ENCODE measurements around the gene RCAN2. TPM values are rescaled to one million over a fixed set of nuclear protein-coding genes. Genes with fewer than 3 reads are reported as not detected.

Gene RCAN2
- total and polyA plus RNA-seq, 2 donors (not counting 3 experiments of a cell fraction or from before 2014, with no cell fraction given), result 0.07 to 0.33 TPM

DNA sequence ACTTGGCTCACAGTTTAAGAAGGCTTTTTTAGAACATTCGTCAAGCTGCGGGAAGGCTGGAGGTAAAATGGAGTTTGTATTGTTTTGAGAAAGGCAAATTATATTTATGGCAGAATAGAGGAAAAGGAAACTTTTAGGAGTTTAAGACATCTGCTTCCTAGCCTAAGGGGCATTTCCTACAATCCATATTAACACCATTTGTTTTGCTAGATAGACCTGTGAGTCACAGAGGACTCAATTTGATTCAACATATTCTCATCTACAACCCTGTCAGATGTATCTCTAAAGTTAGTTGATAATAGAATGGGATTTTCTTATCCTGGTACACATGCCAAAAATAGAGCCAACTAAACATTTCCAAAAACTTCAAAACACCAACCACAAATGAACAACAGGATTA, 35.0 kb downstream of the RCAN2 start:
- Histone ChIP-seq H3K4me3 (replicated peaks in 1 of 3; ENCODE audit: insufficient read depth in 1 of 3, low read depth in 1 of 3, low read length in 3 of 3) (no peak overlapping the region), H3K4me1 (ENCODE audit: control insufficient read depth, extremely low read depth, insufficient read depth, low read length) (no peaks in the 10 kb centered on the region), H3K9ac (replicated peaks; ENCODE audit: extremely low read depth, insufficient read depth, low read length) (no peak overlapping the region), H3K27me3 (ENCODE audit: control insufficient read depth in 2 of 2, insufficient read depth in 2 of 2, low read length in 2 of 2) (no peaks in the 10 kb centered on the region), H3K4me2 (ENCODE audit: insufficient read depth, low read length) (no peak overlapping the region), H3K27ac (ENCODE audit: insufficient read depth, low read depth, low read length) (no peak overlapping the region), H3K9me3 (replicated peaks; ENCODE audit: control insufficient read depth, insufficient read depth, low read length) (no peaks in the 10 kb centered on the region), H4K20me1 (replicated peaks; ENCODE audit: control insufficient read depth, extremely low read depth, insufficient read depth, low read length) (no peaks in the 10 kb centered on the region), H3K79me2 (ENCODE audit: control insufficient read depth, insufficient read depth, low read length) (no peaks in the 10 kb centered on the region), H3K36me3 (ENCODE audit: control insufficient read depth in 2 of 2, extremely low read depth in 1 of 2, insufficient read depth in 2 of 2, low read length in 2 of 2) (no peaks in the 10 kb centered on the region), H2AFZ (ENCODE audit: low read depth, low read length) (no peak overlapping the region), H3K9me1 (replicated peaks; ENCODE audit: control insufficient read depth, extremely low read depth, insufficient read depth, low read length) (no peaks in the 10 kb centered on the region)
- CTCF ChIA-PET, result interaction anchor here (1.5 kb wide), 1 partner anchor 10 kb away, joined by 3 read pairs; no protein-coding TSS in a partner anchor
- dilution Hi-C loops (cut with MboI; ENCODE audit: extremely low pct_ligation_motif_present, low sequenced_read_pairs), result no loop called here
- FAIRE-seq (no peak), DNase-seq (ENCODE audit: low read depth, low spot score) (peak; percentile 4)
- intact Hi-C loops (cut with micrococcal nuclease), result no loop called here
- BruUV-seq (replicated peaks), result no TSS peak
- no peak for TF ChIP-seq POLR2A (IDR thresholded peaks at IDR 0.05; ENCODE audit: low read depth, low read length)
- TF ChIP-seq, protein P1, sequence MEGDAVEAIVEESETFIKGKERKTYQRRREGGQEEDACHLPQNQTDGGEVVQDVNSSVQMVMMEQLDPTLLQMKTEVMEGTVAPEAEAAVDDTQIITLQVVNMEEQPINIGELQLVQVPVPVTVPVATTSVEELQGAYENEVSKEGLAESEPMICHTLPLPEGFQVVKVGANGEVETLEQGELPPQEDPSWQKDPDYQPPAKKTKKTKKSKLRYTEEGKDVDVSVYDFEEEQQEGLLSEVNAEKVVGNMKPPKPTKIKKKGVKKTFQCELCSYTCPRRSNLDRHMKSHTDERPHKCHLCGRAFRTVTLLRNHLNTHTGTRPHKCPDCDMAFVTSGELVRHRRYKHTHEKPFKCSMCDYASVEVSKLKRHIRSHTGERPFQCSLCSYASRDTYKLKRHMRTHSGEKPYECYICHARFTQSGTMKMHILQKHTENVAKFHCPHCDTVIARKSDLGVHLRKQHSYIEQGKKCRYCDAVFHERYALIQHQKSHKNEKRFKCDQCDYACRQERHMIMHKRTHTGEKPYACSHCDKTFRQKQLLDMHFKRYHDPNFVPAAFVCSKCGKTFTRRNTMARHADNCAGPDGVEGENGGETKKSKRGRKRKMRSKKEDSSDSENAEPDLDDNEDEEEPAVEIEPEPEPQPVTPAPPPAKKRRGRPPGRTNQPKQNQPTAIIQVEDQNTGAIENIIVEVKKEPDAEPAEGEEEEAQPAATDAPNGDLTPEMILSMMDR (IDR thresholded peaks at IDR 0.05; ENCODE audit: extremely low read depth in 1 of 2, insufficient read depth in 1 of 2, low read depth in 1 of 2, low read length in 2 of 2), result no peak
- TF ChIP-seq EZH2 (IDR thresholded peaks at IDR 0.05; ENCODE audit: borderline replicate concordance, low read depth, low read length, severe bottlenecking), result no peak
- TF ChIP-seq JUN (IDR thresholded peaks at IDR 0.05; ENCODE audit: borderline replicate concordance, insufficient read depth, insufficient read length, low read depth), result no peak
- no peak for TF ChIP-seq GATA2 (IDR thresholded peaks at IDR 0.05; ENCODE audit: insufficient read depth, insufficient read length, low read depth, low read length)
- TF ChIP-seq MYC (IDR thresholded peaks at IDR 0.05; ENCODE audit: low read depth, low read length), result no peak
- TF ChIP-seq POLR2AphosphoS5 (IDR thresholded peaks at IDR 0.05; ENCODE audit: insufficient read depth, low read depth, low read length), result no peak
- TF ChIP-seq FOS (IDR thresholded peaks at IDR 0.05; ENCODE audit: borderline replicate concordance, insufficient read depth, low read length), result no peak
- TF ChIP-seq, protein P2, sequence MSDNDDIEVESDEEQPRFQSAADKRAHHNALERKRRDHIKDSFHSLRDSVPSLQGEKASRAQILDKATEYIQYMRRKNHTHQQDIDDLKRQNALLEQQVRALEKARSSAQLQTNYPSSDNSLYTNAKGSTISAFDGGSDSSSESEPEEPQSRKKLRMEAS (IDR thresholded peaks at IDR 0.05; ENCODE audit: insufficient read depth, insufficient read length), result no peak
- POLR2A ChIA-PET, result no interaction called here
